ENCODE data around the gene EML5.

DNA sequence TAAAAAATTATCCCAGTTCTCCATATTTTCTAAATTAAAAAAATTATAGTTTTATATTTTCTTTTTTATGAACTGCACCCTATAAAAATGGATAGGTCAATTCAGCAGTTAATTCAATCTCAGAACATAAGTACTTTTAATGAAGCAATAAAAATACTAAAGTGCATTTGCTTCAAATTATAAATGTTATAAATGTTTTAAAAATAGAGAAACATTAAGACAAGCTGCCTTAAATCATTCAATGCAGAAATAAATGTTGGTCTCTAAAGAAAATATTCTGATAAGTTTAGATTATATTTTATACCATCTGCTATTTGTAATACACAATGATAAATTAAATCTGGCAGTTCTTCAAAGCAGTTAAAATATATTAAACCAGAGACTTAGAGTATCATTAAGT lies 164.3 kb downstream of the EML5 start:
- TF ChIP-seq, protein P1, sequence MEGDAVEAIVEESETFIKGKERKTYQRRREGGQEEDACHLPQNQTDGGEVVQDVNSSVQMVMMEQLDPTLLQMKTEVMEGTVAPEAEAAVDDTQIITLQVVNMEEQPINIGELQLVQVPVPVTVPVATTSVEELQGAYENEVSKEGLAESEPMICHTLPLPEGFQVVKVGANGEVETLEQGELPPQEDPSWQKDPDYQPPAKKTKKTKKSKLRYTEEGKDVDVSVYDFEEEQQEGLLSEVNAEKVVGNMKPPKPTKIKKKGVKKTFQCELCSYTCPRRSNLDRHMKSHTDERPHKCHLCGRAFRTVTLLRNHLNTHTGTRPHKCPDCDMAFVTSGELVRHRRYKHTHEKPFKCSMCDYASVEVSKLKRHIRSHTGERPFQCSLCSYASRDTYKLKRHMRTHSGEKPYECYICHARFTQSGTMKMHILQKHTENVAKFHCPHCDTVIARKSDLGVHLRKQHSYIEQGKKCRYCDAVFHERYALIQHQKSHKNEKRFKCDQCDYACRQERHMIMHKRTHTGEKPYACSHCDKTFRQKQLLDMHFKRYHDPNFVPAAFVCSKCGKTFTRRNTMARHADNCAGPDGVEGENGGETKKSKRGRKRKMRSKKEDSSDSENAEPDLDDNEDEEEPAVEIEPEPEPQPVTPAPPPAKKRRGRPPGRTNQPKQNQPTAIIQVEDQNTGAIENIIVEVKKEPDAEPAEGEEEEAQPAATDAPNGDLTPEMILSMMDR (IDR thresholded peaks at IDR 0.05; ENCODE audit: low read depth, low read length): no peak
- no peak for TF ChIP-seq POLR2A (IDR thresholded peaks at IDR 0.05; ENCODE audit: extremely low read depth, insufficient read length)
